Measurements from ENCODE around the gene HFM1.
"Not testable (repeated sequence)": the region's sequence is repeated elsewhere in the genome, so short reads cannot be mapped to it uniquely, and the experiment has no call there.

The HFM1 gene

DNA sequence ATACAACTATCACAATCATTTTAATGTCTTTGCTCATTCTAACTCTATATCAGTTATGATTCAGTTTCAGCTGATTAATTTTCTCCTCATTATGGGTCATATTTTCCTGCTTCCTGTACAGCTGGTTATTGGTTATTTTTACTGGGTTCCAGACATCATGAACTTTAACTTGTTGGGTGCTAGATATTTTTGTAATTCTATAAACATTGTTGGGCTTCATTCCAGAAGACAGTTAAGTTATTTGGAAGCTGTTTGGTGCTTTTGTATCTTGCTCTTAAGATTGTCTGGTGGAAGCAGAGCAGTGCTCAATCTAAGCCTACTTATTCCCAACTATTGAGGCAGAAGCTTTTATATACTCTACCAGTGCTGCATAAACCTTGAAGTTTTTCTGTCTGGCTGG, 34.4 kb upstream of the HFM1 start:
- Histone ChIP-seq H3K4me3 (replicated peaks; ENCODE audit: low read depth, low read length) (no peak overlapping the region), H3K27me3 (replicated peaks; ENCODE audit: control insufficient read depth, insufficient read depth, low read length) (no peaks in the 10 kb centered on the region), H3K36me3 (ENCODE audit: control insufficient read depth, insufficient read depth, low read length) (no peaks in the 10 kb centered on the region)
- TF ChIP-seq, protein P1, sequence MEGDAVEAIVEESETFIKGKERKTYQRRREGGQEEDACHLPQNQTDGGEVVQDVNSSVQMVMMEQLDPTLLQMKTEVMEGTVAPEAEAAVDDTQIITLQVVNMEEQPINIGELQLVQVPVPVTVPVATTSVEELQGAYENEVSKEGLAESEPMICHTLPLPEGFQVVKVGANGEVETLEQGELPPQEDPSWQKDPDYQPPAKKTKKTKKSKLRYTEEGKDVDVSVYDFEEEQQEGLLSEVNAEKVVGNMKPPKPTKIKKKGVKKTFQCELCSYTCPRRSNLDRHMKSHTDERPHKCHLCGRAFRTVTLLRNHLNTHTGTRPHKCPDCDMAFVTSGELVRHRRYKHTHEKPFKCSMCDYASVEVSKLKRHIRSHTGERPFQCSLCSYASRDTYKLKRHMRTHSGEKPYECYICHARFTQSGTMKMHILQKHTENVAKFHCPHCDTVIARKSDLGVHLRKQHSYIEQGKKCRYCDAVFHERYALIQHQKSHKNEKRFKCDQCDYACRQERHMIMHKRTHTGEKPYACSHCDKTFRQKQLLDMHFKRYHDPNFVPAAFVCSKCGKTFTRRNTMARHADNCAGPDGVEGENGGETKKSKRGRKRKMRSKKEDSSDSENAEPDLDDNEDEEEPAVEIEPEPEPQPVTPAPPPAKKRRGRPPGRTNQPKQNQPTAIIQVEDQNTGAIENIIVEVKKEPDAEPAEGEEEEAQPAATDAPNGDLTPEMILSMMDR (IDR thresholded peaks at IDR 0.05; ENCODE audit: insufficient read depth, low read length, poor library complexity, severe bottlenecking), result no peak
- no peak for DNase-seq (ENCODE audit: extremely low read depth, insufficient read length)

GRCh38 chr1:91428182-91428798, 23.7 kb upstream of the HFM1 start:
- TF ChIP-seq, protein P1 (IDR thresholded peaks at IDR 0.05; ENCODE audit: insufficient read depth, low read length, poor library complexity, severe bottlenecking), result no peak
- DNase-seq (ENCODE audit: extremely low read depth, insufficient read length), result no peak
- no peak overlapping the region for H3K4me3 ChIP-seq (replicated peaks; ENCODE audit: low read depth, low read length)

GRCh38 chr1:91427741-91428140, 23.1 kb upstream of the HFM1 start:
- DNase-seq (ENCODE audit: extremely low read depth, insufficient read length), result no peak
- no peaks in the 10 kb centered on the region for H3K27me3 ChIP-seq (replicated peaks; ENCODE audit: control insufficient read depth, insufficient read depth, low read length)
- H3K36me3 ChIP-seq (ENCODE audit: control insufficient read depth, insufficient read depth, low read length), result no peaks in the 10 kb centered on the region
- no peak overlapping the region for H3K4me3 ChIP-seq (replicated peaks; ENCODE audit: low read depth, low read length)
- TF ChIP-seq, protein P1 (IDR thresholded peaks at IDR 0.05; ENCODE audit: insufficient read depth, low read length, poor library complexity, severe bottlenecking), result no peak

More at GRCh38 chr1:91428182-91428798, 23.7 kb upstream of the HFM1 start:
- Histone ChIP-seq H3K27me3 (replicated peaks; ENCODE audit: control insufficient read depth, insufficient read depth, low read length) (no peaks in the 10 kb centered on the region), H3K36me3 (ENCODE audit: control insufficient read depth, insufficient read depth, low read length) (no peaks in the 10 kb centered on the region)

DNA sequence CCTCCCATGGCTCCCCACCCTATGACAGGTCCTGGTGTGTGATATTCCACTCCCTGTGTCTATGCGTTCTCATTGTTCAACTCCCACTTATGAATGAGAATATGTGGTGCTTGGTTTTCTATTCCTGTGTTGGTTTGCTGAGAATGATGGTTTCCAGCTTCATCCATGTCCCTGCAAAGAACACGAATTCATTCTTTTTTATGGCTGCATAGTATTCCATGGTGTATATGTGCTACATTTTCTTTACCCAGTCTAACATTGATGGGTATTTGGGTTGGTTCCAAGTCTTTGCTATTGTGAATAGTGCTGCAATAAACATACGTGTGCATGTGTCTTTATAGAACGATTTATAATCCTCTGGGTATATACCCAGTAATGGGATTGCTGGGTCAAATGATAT, 17.9 kb upstream of the HFM1 start:
- H3K36me3 ChIP-seq (ENCODE audit: control insufficient read depth, insufficient read depth, low read length); H3K4me3 ChIP-seq (replicated peaks; ENCODE audit: low read depth, low read length); DNase-seq (ENCODE audit: extremely low read depth, insufficient read length); H3K27me3 ChIP-seq (replicated peaks; ENCODE audit: control insufficient read depth, insufficient read depth, low read length): not testable (repeated sequence)

DNA sequence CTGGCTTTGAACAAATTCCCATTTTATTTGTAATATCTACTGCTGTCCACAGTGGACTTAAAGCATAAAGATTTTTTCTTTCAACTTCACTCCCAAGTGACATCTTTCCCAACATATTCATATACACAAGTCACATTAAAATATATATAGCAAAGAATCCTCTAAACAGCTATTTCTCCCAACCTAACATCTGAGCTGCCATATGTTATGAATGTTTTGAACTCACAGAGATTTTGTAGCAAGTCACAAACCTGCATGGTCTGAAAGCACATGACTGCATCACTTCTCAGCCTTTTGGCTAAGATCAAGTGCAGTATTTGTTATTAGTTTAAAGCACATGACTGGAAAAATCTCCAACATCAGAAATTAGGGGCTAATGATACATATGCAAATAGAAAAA, 7.7 kb upstream of the HFM1 start:
- no peaks in the 10 kb centered on the region for H3K27me3 ChIP-seq (replicated peaks; ENCODE audit: control insufficient read depth, insufficient read depth, low read length)

GRCh38 chr1:91406773-91407389, 2.2 kb upstream of the HFM1 start:
- no peaks in the 10 kb centered on the region for H3K27me3 ChIP-seq (replicated peaks; ENCODE audit: control insufficient read depth, insufficient read depth, low read length)
- DNase-seq (ENCODE audit: extremely low read depth, insufficient read length), result no peak

More for the DNA sequence above, 7.7 kb upstream of the HFM1 start:
- TF ChIP-seq, protein P1 (IDR thresholded peaks at IDR 0.05; ENCODE audit: insufficient read depth, low read length, poor library complexity, severe bottlenecking), result no peak
- no peak overlapping the region for H3K4me3 ChIP-seq (replicated peaks; ENCODE audit: low read depth, low read length)
- DNase-seq (ENCODE audit: extremely low read depth, insufficient read length), result no peak
- no peaks in the 10 kb centered on the region for H3K36me3 ChIP-seq (ENCODE audit: control insufficient read depth, insufficient read depth, low read length)

More at GRCh38 chr1:91406773-91407389, 2.2 kb upstream of the HFM1 start:
- TF ChIP-seq, protein P1 (IDR thresholded peaks at IDR 0.05; ENCODE audit: insufficient read depth, low read length, poor library complexity, severe bottlenecking), result no peak
- H3K36me3 ChIP-seq (ENCODE audit: control insufficient read depth, insufficient read depth, low read length), result no peaks in the 10 kb centered on the region
- no peak overlapping the region for H3K4me3 ChIP-seq (replicated peaks; ENCODE audit: low read depth, low read length)

Measured in GM06990 (cell line).